ENCODE measurements around the gene ZNF664. TPM values are rescaled to one million over a fixed set of nuclear protein-coding genes. Genes with fewer than 3 reads are reported as not detected.

The ZNF664 gene
- total RNA-seq, 4 donors from 2014 or later = 23.1 to 97.1 (median 52.1) TPM

- no peaks in the 10 kb centered on the region for H3K36me3 ChIP-seq
- DNase-seq = peak; percentile 52 to 69
- intact Hi-C loops (cut with DNase I; ENCODE audit: low total_unique reads) = loop anchor here (10.0 kb wide), 1 partner anchor 261 kb away; no protein-coding TSS in a partner anchor
- H3K9me3 ChIP-seq = no peaks in the 10 kb centered on the region
- H3K27ac ChIP-seq = no peak overlapping the region
- H3K27me3 ChIP-seq = no peaks in the 10 kb centered on the region
- no peak overlapping the region for H3K4me3 ChIP-seq
- TF ChIP-seq CTCF (IDR thresholded peaks at IDR 0.05) (peak; percentile 57 to 81 (median 76)), POLR2A (IDR thresholded peaks at IDR 0.05) (no peak)
- H3K4me1 ChIP-seq = no peaks in the 10 kb centered on the region
Measured at GRCh38 chr12:124053851-124054250, 80.8 kb downstream of the ZNF664 start.

- Histone ChIP-seq H3K4me3 (no peak overlapping the region), H3K36me3 (no peaks in the 10 kb centered on the region), H3K9me3 (no peaks in the 10 kb centered on the region), H3K27ac (no peak overlapping the region), H3K4me1 (no peaks in the 10 kb centered on the region), H3K27me3 (no peaks in the 10 kb centered on the region)
- intact Hi-C loops (cut with DNase I; ENCODE audit: low total_unique reads) = loop anchor here (10.0 kb wide), 1 partner anchor 260 kb away; no protein-coding TSS in a partner anchor
- no peak for TF ChIP-seq POLR2A (IDR thresholded peaks at IDR 0.05)
- TF ChIP-seq CTCF (IDR thresholded peaks at IDR 0.05) = no peak
- no peak for DNase-seq
Measured at GRCh38 chr12:124055066-124055465, 82.1 kb downstream of the ZNF664 start.

- TF ChIP-seq CTCF (IDR thresholded peaks at IDR 0.05) (no peak), POLR2A (IDR thresholded peaks at IDR 0.05) (no peak)
- Histone ChIP-seq H3K27ac (no peak overlapping the region), H3K4me1 (no peaks in the 10 kb centered on the region), H3K36me3 (no peaks in the 10 kb centered on the region), H3K4me3 (no peak overlapping the region), H3K27me3 (no peaks in the 10 kb centered on the region), H3K9me3 (no peaks in the 10 kb centered on the region)
- intact Hi-C loops (cut with DNase I; ENCODE audit: low total_unique reads) = loop anchor here (10.0 kb wide), 1 partner anchor 257 kb away; no protein-coding TSS in a partner anchor
- no peak for DNase-seq
Measured at GRCh38 chr12:124057691-124058090, 84.7 kb downstream of the ZNF664 start.

GRCh38 chr12:124059752-124060151 is 86.7 kb downstream of the ZNF664 start:
- H3K27ac ChIP-seq = no peak overlapping the region
- TF ChIP-seq POLR2A (IDR thresholded peaks at IDR 0.05) (no peak), CTCF (IDR thresholded peaks at IDR 0.05) (no peak)
- H3K4me1 ChIP-seq = no peaks in the 10 kb centered on the region
- intact Hi-C loops (cut with DNase I; ENCODE audit: low total_unique reads) = loop anchor here (10.0 kb wide), 2 partner anchors 255 to 495 kb away; no protein-coding TSS in a partner anchor
- H3K4me3 ChIP-seq = no peak overlapping the region
- no peak for DNase-seq
- no peaks in the 10 kb centered on the region for H3K9me3 ChIP-seq
- H3K36me3 ChIP-seq = no peaks in the 10 kb centered on the region
- no peaks in the 10 kb centered on the region for H3K27me3 ChIP-seq

Small RNA genes within 50 kb of the gene (small RNA-seq; reads per million reads assigned to genes)
- gene AC068790.4 (not detected), gene AC068790.6 (not detected)

Other genes with a start within 250 kb of the ZNF664 start
- 1 to 10 TPM in 2 of 4 donors, under 1 TPM in 2; under 0.01 to 3.9 (median 1.1) TPM for gene DNAH10, start 210.9 kb upstream of the ZNF664 start, total RNA-seq
- 10 to 100 TPM in 3 of 4 donors, 1 to 10 TPM in 1; 7.4 to 67.3 (median 32.8) TPM for gene CCDC92, start 384 bp upstream of the ZNF664 start, total RNA-seq